ENCODE data around the gene MIPOL1. TPM values are rescaled to one million over a fixed set of nuclear protein-coding genes. Genes with fewer than 3 reads are reported as not detected.

The MIPOL1 gene
- total and polyA plus RNA-seq, 2 experiments from 2014 or later: 16.6 to 24.8 TPM

- no peak for TF ChIP-seq ZNF331 (CRISPR knock-in tag; IDR thresholded peaks at IDR 0.05; ENCODE audit: low read depth)
- TF ChIP-seq EZH2phosphoT487 (IDR thresholded peaks at IDR 0.05; ENCODE audit: unreplicated experiment): no peak
- TF ChIP-seq NANOG (IDR thresholded peaks at IDR 0.05; ENCODE audit: borderline replicate concordance): no peak
Measured at GRCh38 chr14:37328673-37329072, 130.9 kb downstream of the MIPOL1 start (continued).

GRCh38 chr14:37329189-37330001 is 131.7 kb downstream of the MIPOL1 start:
- no peaks in the 10 kb centered on the region for H3K9me2 ChIP-seq (ENCODE audit: insufficient read depth)
- H3K4me3 ChIP-seq: no peak overlapping the region
- Mint-ChIP-seq H3K36me3 (ENCODE audit: low read depth) (peaks cover 8% of the 10 kb centered on the region; the same call in 1 of the 3 replicates), H3K27me3 (ENCODE audit: insufficient read depth, low read depth, poor library complexity) (no peaks in the 10 kb centered on the region), H3K9me3 (peaks cover 3% of the 10 kb centered on the region; the same call in 1 of the 3 replicates), H3K4me1 (no peaks in the 10 kb centered on the region), H3K4me3 (no peak overlapping the region), H3K27ac (no peak overlapping the region)
- H3K79me2 ChIP-seq (replicated peaks; ENCODE audit: insufficient read depth): no peaks in the 10 kb centered on the region
- H2AFZ ChIP-seq: no peak overlapping the region
- no peak overlapping the region for H3K27ac ChIP-seq (ENCODE audit: low read depth)
- no peaks in the 10 kb centered on the region for H3K36me3 ChIP-seq (ENCODE audit: insufficient read depth)
- no peak overlapping the region for H3K4me2 ChIP-seq
- H3K27me3 ChIP-seq (ENCODE audit: insufficient read depth): no peaks in the 10 kb centered on the region
- no peaks in the 10 kb centered on the region for H4K20me1 ChIP-seq (replicated peaks; ENCODE audit: insufficient read depth)
- TF ChIP-seq NANOG (IDR thresholded peaks at IDR 0.05; ENCODE audit: borderline replicate concordance) (no peak), EZH2 (IDR thresholded peaks at IDR 0.05; ENCODE audit: low read depth, unreplicated experiment) (no peak), ZNF462 (CRISPR knock-in tag; IDR thresholded peaks at IDR 0.05) (no peak), ETS1 (IDR thresholded peaks at IDR 0.05) (no peak), STAT1 (IDR thresholded peaks at IDR 0.05; ENCODE audit: unreplicated experiment) (no peak), ZNF114 (CRISPR knock-in tag; IDR thresholded peaks at IDR 0.05) (no peak), REST (IDR thresholded peaks at IDR 0.05; ENCODE audit: unreplicated experiment) (no peak)
- ATAC-seq (no peak), DNase-seq (ENCODE audit: low spot score) (no peak)
- no peaks in the 10 kb centered on the region for H3K4me1 ChIP-seq (ENCODE audit: insufficient read depth)
- H3F3A ChIP-seq (replicated peaks; ENCODE audit: low read depth): no peaks in the 10 kb centered on the region

Measured in GM23338 (cell line).